ENCODE results near the gene MYH4. TPM values are rescaled to one million over a fixed set of nuclear protein-coding genes. Genes with fewer than 3 reads are reported as not detected.

The MYH4 gene
- total RNA-seq, 1 donor from 2014 or later = not detected

DNA sequence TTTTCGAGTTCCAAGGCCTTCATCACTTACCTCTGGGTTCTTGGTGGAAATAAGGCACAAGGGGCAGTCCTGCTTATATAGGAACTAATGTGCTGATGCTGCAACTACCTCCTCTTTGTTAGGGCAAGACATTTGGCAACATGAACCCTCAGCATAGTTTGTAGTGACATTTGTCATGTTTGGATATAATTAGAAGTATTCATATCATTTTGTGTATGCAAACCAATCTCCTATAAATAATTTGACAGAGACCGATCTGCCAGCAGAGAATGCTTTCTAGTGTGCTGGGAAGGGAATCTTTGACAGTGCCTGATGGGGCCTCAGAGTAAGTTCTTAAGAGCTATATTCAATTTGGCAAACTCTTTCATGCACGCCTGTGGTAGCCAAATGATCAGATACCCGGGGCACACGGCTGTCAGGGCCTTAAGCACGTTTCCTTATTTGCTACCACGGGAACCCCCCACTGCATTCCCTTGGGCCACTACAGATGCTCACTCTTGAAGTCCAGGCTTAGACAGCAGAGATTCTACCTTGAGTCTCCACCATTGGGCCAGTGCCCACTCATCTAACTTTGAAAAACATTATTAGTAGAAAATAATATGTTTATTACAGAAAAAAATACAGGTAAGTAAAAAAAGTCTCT lies 47.3 kb downstream of the MYH4 start, which contains the start of gene MYH8:
Gene MYH8, minus strand, starts transcription at position 51 of the 643 bp plus-strand sequence. CDS start 1,723 bp downstream, outside the sequence.
- no peak for DNase-seq (ENCODE audit: low read depth)

DNA sequence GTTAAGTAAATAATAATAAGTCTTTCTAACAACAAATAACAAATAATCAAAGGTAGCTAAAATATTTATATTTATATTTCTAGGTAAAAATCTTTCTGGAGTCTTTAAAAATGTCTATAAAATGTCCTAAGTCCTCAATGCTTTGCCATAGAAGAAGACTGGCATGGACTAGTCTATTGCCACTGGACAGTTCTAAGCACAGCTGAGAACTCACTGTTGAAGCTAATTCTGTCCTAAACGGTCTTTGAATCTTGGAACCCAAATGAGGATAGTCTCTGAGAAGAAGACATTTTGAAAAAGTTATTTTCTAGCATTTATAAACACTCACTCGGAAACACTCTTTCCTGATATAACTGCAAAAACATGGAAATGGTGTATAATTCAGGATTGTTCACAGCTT lies 48.1 kb downstream of the MYH4 start:
- no peak for DNase-seq (ENCODE audit: low read depth)

DNA sequence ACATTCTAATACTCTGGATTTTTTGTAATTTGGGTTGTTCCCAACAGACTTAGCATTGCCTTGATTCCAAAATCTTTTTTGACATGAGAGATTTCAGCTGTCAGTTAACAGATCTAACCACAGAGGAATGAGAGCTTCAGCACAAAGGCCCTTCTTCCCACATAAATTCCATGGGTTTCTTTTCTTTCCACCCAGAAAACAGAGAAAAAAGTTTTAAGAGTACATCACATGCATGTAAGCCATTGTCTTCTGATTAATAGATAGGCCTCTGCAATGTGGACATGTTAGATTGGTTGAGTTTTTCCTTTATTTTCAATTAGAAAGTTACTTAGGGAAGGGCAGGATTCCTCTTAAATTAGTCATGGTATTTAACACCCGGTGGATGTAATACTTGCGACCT lies 48.5 kb downstream of the MYH4 start:
- DNase-seq (ENCODE audit: low read depth) = no peak

DNA sequence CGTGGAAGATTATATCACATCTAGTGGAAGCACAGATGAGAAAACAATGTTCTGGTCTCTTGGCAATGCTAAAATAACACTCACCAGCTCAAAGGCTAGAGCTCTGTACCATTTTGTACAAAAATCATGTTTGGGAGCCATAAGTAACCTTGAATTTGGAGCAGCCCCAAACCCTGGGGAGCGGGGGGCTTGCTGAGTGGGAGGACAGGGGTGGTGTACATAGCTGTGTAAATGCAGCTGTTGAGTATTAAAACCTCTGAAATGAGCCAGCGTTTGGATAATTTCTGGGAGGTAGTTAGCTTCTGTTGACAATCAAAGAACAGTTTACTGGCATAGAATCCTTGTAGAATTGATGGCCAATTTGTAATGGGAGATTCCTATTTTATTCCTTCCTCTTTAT lies 51.9 kb downstream of the MYH4 start:
- no peak for DNase-seq (ENCODE audit: low read depth)

DNA sequence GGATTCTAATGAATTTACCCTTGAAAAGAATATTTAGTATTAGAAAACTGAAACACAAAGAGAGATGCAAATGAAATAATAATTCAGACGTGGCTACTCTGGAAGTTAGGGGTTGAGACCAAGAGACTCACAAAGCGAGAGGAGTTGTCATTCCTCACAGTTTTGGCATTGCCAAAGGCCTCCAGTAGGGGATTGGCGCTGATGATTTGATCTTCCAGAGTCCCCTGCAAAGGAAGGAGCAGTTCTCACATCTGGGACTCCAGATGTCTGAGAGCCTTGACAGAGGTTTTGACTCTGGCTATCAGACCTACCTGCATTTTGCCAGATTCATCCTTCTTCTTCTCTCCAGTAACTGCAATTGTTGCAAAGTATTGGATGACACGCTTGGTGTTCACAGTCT lies 54.2 kb downstream of the MYH4 start:
- no peak for DNase-seq (ENCODE audit: low read depth)

DNA sequence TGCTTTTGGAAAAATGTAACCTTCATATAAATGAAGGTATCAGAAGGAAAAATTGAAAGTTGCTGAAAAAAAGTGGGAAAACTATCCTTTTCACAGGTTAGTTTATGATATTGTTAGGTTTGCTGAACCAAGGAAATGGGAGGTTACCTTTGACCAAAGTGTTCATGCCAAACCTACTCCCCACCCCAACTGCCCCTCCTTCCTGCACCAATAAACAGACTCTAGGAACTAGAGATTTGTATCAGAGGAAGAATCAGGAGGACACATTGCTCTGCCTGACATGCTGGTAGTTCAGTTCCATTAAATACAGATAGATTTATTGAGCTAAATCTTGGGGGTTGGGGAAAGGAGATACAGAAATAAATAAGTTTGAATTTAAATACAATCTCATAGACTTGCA lies 65.8 kb downstream of the MYH4 start:
- no peak for DNase-seq (ENCODE audit: low read depth)

DNA sequence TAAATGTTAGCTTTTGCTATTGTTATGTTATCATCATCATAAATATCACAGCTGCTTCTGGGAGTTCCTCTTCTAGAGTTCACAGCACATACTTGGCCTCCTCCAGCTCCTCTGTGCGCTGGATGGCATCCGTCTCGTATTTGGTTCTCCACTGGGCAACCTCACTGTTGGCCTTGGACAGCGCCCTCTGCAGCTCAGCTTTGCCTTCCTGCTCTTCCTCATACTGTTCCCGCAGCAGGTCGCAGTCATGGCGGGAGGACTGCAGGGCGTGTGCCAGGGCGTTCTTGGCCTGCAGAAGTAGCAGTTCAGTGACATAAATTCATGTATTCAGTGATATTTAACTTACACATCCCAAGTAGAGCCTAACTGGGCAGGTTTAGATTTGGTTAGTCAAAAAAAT lies 71.0 kb downstream of the MYH4 start:
- DNase-seq (ENCODE audit: low read depth) = no peak

DNA sequence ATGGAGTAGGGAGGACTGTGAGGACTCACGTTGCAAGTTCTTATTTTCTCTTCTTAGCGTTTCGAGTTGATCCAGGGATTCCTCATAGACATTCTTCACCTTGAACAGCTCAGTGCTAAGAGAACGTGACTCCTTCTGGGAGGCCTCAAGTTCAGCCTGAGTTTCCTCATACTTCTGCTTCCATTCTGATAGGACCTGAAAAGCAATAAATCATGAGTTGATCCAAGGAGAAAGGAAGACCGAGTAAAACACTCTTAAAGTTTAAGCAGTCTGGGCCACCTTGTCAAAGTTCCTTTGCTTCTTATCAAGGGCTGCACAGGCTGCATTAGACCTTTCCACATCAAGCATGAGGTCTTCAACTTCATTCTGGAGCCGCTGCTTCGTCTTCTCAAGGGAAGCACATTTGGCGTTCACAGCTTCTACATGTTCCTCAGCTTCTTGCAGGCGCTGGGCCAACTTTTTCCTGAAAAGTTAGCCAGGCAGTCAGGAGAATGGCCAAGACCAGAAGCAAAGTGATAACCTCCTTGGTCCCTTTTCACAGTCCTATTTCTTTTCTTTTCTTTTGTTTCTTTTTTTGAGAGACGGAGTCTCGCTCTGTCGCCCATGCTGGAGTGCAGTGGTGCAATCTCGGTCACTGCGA lies 72.7 kb downstream of the MYH4 start:
- DNase-seq (ENCODE audit: low read depth) = no peak

DNA sequence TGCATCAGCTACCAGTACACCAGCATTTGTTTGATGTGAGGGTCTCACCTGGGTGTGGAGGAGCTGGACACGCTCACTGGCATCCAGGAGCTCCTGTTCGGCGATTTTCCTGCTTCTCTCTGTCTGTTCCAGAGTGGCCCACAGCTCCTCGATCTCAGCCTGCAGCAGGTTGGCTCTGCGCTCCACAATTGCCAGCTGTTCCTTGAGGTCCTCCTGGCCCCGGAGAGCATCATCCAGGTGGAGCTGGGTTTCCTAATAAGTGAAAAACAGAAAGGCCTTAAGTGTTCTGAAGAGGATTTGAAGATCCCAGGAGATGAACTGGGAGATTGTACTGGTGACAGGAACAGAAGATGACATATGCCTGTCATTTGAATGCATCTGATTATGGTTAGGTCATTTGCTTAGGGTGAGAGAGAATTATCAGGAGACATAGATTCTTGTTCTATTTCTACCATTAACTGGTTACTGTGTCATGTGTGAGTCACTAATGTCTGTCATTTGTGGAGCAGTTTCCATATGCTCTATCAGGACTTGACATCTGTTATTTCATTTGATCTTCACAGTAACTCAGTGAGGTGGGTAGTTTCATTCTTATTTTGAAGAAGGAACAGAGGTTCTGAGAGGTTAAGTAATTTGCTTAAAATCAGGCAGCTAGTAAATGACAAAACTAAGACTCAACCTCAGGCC lies 75.0 kb downstream of the MYH4 start:
- DNase-seq (ENCODE audit: low read depth) = no peak

Other genes starting within 250 kb of the MYH4 start
- gene MYH13, start 96.6 kb downstream of the MYH4 start, total RNA-seq = not detected in 2 replicates
- not detected in 2 replicates for gene MYH8, start 47.6 kb downstream of the MYH4 start, total RNA-seq
- not detected in 2 replicates for gene MYH1, start 49.0 kb upstream of the MYH4 start, total RNA-seq
- gene MYH2, start 80.1 kb upstream of the MYH4 start, total RNA-seq = not detected in 2 replicates
- gene MYH3, start 187.8 kb upstream of the MYH4 start, total RNA-seq = 0.30 TPM in 1 of 2 replicates, not detected in the other
- 39.1 and 48.5 TPM in 2 replicates for gene SCO1, start 228.0 kb upstream of the MYH4 start, total RNA-seq
- 13.3 and 18.9 TPM in 2 replicates for gene ADPRM, start 228.0 kb upstream of the MYH4 start, total RNA-seq